ENCODE results near the gene SYT7. TPM values are rescaled to one million over a fixed set of nuclear protein-coding genes. Genes with fewer than 3 reads are reported as not detected.
A peak's percentile ranks its signal among the peaks of the same experiment; 100 is the strongest.

The SYT7 gene
- total and polyA plus RNA-seq, 10 of the 15 experiments (the other 5 are each of a cell fraction or from before 2014, with no cell fraction given), result not detected

GRCh38 chr11:61567286-61568061 lies 13.4 kb downstream of the SYT7 start (continued):
- TF ChIP-seq ELK1 (IDR thresholded peaks at IDR 0.05; ENCODE audit: low read depth, low read length) (no peak), ZBED1 (IDR thresholded peaks at IDR 0.05; ENCODE audit: borderline replicate concordance) (no peak), CREM (IDR thresholded peaks at IDR 0.05; ENCODE audit: low read depth) (peak; percentile 51; the same call in 1 of the 2 replicates), NFIC (IDR thresholded peaks at IDR 0.05; ENCODE audit: low read depth, low read length) (no peak), SIN3A (IDR thresholded peaks at IDR 0.05; ENCODE audit: low read depth, low read length) (peak; percentile 100), YY1 (IDR thresholded peaks at IDR 0.05; ENCODE audit: low read depth, low read length) (peak; percentile 85), GATAD2B (conservative IDR thresholded peaks at IDR 0.05; ENCODE audit: low read depth) (no peak), BHLHE40 (IDR thresholded peaks at IDR 0.05; ENCODE audit: borderline replicate concordance in 1 of 2, low read depth in 2 of 2, low read length in 1 of 2) (peak in 1 of 2 experiments; percentile 24; a peak in 1 of 4 replicates), RAD21 (IDR thresholded peaks at IDR 0.05; ENCODE audit: insufficient read depth, low read depth, low read length) (no peak), RBBP5 (conservative IDR thresholded peaks at IDR 0.05) (no peak), ZZZ3 (IDR thresholded peaks at IDR 0.05; ENCODE audit: control insufficient read depth, insufficient read length, low read depth) (no peak), CBX5 (IDR thresholded peaks at IDR 0.05; ENCODE audit: low read depth) (no peak), RELA (IDR thresholded peaks at IDR 0.05; ENCODE audit: borderline replicate concordance, partially characterized antibody) (no peak), LARP7 (IDR thresholded peaks at IDR 0.05) (no peak), E2F8 (IDR thresholded peaks at IDR 0.05; ENCODE audit: low read depth, partially characterized antibody) (peak; percentile 43), KLF5 (IDR thresholded peaks at IDR 0.05; ENCODE audit: partially characterized antibody) (no peak), CTCF (IDR thresholded peaks at IDR 0.05 in 2 of 3, conservative IDR thresholded peaks at IDR 0.05 in 1 of 3; ENCODE audit: control insufficient read depth in 2 of 3, extremely low read depth in 1 of 3, insufficient read depth in 1 of 3, low read depth in 3 of 3, low read length in 3 of 3) (peak in 1 of 3 experiments; percentile 42; a peak in 2 of 6 replicates), PBX3 (IDR thresholded peaks at IDR 0.05; ENCODE audit: insufficient replicate concordance, low read depth, low read length) (peak; percentile 53), TCF12 (IDR thresholded peaks at IDR 0.05; ENCODE audit: low read depth, low read length) (peak; percentile 97), SMAD1 (IDR thresholded peaks at IDR 0.05; ENCODE audit: low read depth, partially characterized antibody) (no peak), USF1 (IDR thresholded peaks at IDR 0.05; ENCODE audit: borderline replicate concordance, extremely low read length, insufficient read depth, low read depth, low read length) (no peak), SMC3 (IDR thresholded peaks at IDR 0.05; ENCODE audit: borderline replicate concordance, low read length) (no peak)

Data from GM12878 (cell line).